GM18511 (cell line): Measurements from ENCODE around the gene IL17C.
A peak's percentile ranks its signal among the peaks of the same experiment; 100 is the strongest.

Experiments
- ATAC-seq: cut with Tn5 transposase; IDR thresholded peaks from one replicate; pipeline ENCODE4 v1.9.1; 2021; ENCODE audit warnings: mild to moderate bottlenecking, moderate library complexity; ENCODE audit not compliant: unreplicated experiment

The IL17C gene

GRCh38 chr16:88681084-88681680, 42.8 kb downstream of the IL17C start:
- ATAC-seq, result peak; percentile 42

- peak; percentile 80 for ATAC-seq
Observed at GRCh38 chr16:88681709-88682451, 43.5 kb downstream of the IL17C start.

GRCh38 chr16:88684569-88685155, 46.3 kb downstream of the IL17C start:
- ATAC-seq, result no peak

DNA sequence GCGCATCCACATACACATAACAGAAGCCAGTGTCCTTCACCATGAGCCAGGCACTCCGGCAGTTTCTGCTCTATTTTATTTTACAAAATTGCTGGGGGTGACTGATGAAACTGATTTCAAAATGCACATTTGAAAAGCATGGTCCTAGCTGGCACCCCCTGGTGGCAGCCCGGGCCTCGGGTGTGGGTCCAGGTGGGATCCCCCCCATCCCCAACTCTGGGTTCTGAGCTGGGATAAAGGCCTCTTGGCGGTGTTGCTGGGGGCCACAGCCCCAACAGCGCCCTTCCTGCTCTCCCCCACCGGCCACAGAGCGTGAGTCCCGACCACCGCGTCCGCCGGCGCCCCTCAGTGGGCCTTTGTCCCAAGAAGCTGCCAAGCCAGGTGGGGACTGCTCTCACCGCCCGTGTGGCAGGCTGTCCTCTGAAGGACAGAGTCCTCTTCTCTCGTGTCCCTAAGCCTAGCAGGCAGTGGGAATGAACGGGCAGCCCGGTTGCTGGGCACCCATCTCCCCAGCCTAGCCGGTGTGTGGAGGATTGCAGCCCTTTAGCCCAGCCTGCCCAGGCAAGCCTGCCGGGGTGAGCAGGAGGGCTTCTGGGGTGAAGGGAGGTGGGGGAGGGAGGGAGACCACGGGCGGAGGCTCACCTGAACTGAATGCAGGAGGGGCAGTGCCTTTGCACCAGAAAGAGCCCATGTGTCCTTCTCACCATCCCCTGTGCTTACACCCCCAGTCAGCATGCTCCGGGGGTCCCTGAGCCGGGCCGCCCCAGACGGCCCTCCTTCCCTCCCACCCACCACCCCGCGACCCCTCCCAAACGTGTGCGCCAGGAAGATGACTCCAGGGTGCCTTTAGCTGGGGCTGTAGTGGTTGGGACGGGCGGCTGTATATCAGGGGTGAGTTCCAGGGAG, 47.0 kb downstream of the IL17C start:
- no peak for ATAC-seq

DNA sequence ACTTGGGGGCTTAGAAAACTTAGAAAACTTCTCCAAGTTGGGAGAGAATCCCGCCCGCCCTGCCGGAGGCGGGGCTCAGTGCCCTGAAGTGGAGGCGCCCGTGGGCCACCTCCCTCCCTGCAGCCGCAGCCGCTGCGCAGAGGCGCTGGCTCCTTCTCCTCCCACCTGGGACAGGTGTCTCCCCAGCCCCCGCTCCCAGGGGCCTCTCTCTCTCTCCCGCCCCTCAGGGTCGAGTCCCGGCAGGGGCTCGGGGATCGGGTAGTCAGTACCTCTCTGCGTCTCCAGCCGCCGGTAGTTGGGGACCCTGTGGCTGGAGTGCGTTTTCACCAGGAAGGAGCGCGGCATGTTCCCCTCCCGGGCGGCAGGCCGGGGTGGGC, 47.7 kb downstream of the IL17C start:
- peak; percentile 18 for ATAC-seq

GRCh38 chr16:88686439-88687253, 48.3 kb downstream of the IL17C start, which contains the start of gene SNAI3:
Gene SNAI3 (minus strand): TSS chr16:88686507. CDS start chr16:88686406, 101 bp downstream.
- ATAC-seq, result peak; percentile 73

DNA sequence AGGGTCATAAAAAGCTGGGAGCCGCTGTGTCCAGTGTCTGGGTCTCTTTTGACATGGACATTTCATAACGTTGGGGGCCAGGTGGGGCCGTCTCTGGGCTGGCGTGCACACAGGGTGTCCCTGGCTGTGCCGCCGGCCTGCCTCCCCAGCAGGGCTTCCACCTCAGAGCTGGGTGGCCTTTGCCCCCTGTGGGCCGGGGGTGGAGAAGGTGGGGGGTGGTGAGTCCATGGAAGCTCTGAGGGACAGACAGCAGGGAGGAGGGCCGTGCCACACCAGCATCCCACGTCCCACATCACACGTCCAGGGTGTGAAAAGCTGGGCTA, 48.8 kb downstream of the IL17C start:
- ATAC-seq, result no peak

DNA sequence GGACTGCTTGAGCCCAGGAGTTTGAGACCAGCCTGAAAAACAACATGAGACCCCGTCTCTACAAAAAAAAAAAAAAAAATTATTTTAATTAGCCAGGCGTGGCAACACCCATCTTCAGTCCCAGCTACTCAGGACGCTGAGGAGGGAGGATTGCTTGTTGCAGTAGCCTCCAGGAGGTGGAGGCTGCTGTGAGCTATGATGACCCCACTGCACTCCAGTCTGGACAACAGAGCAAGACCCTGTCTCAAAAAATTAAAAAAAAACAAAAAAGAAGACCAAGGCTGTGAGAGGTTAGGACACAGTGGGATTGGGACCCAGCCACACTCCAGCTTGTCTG, 49.3 kb downstream of the IL17C start:
- ATAC-seq, result no peak

DNA sequence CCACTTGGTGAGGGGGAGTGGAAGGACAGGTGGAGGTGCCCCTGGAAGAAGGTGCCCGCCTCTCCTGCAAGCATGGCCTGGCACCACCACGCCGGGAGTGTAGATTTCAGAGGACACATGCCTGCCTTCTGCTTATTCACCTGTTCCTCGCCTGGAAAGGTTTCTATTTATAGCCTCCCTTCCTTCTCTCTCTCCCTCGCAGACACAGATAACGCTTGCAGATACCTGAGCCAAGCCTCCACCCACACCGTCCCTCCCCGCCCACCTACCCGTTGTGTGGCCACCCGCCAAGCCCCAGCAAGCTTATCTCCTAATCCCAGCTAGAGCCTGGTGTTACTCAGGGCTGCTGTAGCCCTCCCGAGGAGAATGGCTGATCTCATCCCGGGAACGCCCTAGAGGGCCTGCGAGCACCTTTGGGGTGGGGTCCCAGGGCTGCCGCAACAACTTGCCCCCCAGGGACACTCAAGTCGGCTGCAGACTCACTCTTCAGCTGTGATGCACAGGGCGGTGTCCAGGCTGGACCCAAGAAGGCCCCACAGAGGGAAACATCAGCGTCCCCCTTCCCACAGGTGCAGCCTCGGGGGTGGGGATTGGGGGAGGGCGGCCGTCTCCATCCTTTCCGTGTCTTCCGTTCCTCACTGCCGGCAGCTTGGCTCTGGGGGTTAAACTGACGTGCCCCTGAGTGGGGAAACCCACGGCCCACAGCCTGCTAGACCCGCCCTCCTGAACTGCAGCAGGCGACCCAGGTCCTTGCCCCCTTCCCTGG, 49.8 kb downstream of the IL17C start:
- no peak for ATAC-seq
